GM21515 (cell line): ENCODE measurements around the gene F10.

Experiments used
- ATAC-seq: cut with Tn5 transposase; IDR thresholded peaks from one replicate; pipeline ENCODE4 v1.9.1; 2021; ENCODE audit not compliant: unreplicated experiment

The F10 gene

GRCh38 chr13:113167575-113167974 is 45.0 kb downstream of the F10 start:
- ATAC-seq: no peak

- ATAC-seq: no peak
Observed at GRCh38 chr13:113168211-113168610, 45.6 kb downstream of the F10 start.

- no peak for ATAC-seq
Observed at GRCh38 chr13:113169277-113170272, 47.0 kb downstream of the F10 start.

- no peak for ATAC-seq
Observed at GRCh38 chr13:113170511-113170910, 47.9 kb downstream of the F10 start.

- ATAC-seq: no peak
Observed at GRCh38 chr13:113171250-113172125, 48.9 kb downstream of the F10 start.

GRCh38 chr13:113172419-113172926 is 49.9 kb downstream of the F10 start:
- ATAC-seq: no peak

- ATAC-seq: no peak
Observed at GRCh38 chr13:113176280-113176679, 53.7 kb downstream of the F10 start.

- no peak for ATAC-seq
Observed at GRCh38 chr13:113176822-113177221, 54.2 kb downstream of the F10 start.

- ATAC-seq: no peak
Observed at GRCh38 chr13:113178070-113178895, 55.7 kb downstream of the F10 start.

GRCh38 chr13:113178896-113179167 is 56.2 kb downstream of the F10 start:
- ATAC-seq: no peak

GRCh38 chr13:113179374-113180230 is 57.0 kb downstream of the F10 start:
- ATAC-seq: no peak

- ATAC-seq: no peak
Observed at GRCh38 chr13:113182046-113182445, 59.4 kb downstream of the F10 start.

GRCh38 chr13:113183450-113184129 is 61.0 kb downstream of the F10 start:
- ATAC-seq: no peak

- no peak for ATAC-seq
Observed at GRCh38 chr13:113184568-113185440, 62.2 kb downstream of the F10 start.

GRCh38 chr13:113186061-113186900 is 63.7 kb downstream of the F10 start:
- ATAC-seq: peak; percentile 87

- no peak for ATAC-seq
Observed at GRCh38 chr13:113187263-113187669, 64.7 kb downstream of the F10 start.

- no peak for ATAC-seq
Observed at GRCh38 chr13:113187883-113188665, 65.5 kb downstream of the F10 start.
